GM19193 (cell line): Measurements from ENCODE around the gene LRRC1.

Source experiments
- POLR2A ChIP-seq: IDR thresholded peaks from 4 replicates; pipeline ENCODE4 v1.6.1; 2011; ENCODE audit not compliant: insufficient read depth, insufficient read length; ENCODE audit errors: extremely low read depth

Gene LRRC1

DNA sequence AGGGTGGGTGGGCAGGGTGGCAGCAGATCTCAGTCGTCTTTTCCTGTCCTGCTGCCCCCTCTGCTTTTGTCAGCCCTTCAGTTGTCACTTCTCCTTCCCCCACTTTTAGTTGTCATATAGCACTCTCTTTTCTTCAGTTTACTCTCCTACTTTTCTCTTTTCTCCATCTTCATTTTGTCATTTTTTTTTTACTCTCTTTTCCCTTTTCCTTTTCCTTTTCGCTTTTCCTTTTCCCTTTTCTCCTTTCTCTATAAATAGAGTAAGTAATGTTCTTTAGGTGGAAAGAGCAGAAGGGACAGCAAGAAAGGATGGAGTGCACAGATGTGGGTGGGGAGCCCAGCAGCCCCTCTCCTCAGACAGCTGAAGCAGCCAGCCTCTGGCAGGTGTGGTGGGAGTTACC lies 108.6 kb downstream of the LRRC1 start:
- TF ChIP-seq POLR2A: no peak

GRCh38 chr6:53906103-53906502 lies 111.3 kb downstream of the LRRC1 start:
- no peak for TF ChIP-seq POLR2A

DNA sequence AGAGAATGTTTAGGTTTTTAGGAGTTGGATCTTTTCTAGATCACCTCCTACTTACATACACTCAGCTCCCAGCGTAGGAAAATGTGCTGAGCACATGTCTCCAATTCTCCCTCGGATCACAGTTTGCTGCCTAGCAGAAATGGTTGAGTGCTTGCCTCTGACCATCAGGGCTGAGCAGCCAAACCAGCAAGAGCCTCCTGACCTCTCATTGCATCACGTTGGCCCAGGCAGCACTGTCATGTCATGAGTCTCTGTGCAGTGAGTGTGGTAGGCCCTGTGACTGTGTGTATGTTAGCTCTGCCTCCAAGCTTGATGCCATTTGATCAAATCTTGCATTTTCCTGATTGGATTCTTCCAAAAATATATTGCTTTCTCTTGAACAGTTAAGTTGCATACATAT lies 112.0 kb downstream of the LRRC1 start:
- no peak for TF ChIP-seq POLR2A

DNA sequence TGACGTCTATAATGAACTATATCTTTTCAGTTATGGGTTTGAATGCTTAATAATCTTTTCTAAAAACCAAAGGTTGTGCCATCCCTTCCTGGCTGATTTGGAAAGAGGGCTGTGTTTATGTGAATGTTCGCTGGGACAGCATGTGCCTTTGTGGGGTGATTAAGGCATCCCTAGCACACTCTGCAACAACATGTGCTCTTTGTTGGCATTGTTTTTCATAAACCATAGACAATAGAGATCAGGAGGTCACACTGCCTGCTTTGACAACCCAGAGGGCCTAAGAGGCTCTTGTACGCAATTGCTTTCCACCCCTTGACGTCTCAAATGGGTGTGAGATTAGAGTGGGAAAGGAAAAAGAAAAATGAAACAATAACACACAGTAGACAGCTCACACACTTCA lies 116.0 kb downstream of the LRRC1 start:
- TF ChIP-seq POLR2A: no peak

DNA sequence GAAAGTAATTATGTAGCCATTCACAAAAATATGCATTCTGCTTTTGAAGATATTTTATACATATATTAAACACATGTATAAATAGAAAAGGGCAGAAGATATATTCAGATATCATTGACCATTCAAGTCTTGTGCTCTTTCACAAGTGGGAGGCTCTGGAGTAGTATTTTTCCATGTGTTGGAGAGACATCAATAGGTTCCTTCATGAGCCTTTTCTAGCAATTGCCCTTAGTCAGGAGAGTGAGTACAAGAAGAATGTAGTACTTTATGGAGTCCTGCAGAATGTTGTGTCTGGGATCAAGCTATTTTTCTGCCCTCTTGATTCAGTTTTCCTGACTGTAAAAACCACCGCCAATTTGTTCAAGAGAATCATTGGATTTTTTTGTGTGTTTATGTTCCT lies 117.9 kb downstream of the LRRC1 start:
- TF ChIP-seq POLR2A: no peak

GRCh38 chr6:53913286-53913685 lies 118.5 kb downstream of the LRRC1 start:
- TF ChIP-seq POLR2A: no peak

- TF ChIP-seq POLR2A: no peak
Observed at GRCh38 chr6:53915026-53915691, 120.4 kb downstream of the LRRC1 start.

DNA sequence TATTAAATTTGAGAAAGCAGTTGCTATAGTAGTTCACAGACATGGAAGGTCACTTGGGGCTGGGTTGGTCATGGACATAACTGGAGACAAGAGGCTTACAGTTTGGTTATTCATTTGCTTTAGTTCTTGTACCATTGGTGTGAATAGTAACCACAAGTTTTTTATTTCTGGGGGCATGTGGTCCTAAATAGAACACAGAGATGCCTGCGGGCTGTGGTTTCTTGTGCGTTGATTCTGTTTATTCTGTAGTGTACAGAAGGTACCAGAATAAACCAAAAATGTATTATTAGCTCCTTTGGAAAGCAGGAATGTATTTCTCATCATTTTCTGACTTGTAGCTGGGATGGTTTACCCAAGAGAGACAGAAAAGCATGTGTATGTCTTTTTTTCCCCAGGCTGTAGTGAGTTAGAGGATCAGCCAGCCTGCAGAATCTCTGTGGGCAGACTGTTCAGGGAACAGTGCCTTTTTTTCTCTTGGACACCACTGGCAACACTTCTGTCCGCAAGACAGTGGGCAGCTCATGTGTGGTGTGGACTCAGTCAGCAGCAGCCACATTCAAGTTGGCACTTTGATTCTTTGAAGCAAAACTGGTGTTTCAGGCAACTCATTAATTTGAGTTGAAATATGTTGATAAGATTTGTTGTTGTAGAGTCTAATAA lies 122.1 kb downstream of the LRRC1 start:
- no peak for TF ChIP-seq POLR2A

DNA sequence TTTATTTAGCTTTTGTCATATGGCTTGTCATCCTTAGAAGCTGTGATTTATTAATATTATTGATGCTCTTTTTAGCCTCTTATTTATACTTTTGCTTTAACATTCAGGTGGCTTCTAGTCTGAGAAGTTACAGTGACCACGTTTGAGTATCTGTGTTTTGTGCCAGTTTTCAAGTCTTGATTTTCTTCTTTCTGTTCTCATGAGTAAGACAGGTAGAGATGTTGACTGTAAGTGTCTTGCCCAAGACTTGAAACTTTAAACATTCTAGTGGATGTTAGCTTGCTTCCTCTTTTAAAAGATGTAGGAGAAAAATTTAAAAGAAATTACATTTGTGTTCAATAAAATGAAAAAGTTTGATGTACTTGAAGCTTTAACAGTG lies 122.6 kb downstream of the LRRC1 start:
- no peak for TF ChIP-seq POLR2A

DNA sequence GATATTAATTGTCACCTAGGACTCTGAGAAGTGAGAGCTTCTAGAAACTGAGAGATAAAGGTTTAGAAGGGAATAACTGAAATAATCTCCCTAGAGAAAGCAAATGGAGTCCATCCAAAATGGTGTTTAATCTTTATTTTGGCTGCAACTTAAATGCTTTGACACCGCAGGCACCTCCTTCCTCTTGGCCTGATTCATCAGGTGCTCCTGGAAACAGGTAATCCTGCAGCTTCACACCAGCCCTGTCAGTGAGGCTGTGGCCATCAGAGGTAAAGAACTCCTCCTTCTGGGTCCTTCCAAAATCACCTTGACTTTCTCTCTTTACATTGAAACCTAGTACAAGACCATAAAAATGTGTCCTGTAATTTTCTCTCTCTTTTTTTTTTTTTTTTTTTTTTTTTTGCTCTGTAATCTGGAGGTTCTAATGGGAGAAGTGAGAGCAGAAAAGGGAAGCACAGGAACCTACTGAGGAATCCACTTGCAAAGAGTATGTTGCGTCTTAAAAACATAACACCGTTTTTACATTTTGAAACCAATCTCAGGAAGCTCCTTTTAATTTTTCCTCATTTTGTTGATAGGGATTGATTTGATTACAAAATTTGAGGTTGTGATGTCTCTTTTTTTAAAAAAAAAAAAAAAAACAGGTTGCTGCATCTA lies 124.2 kb downstream of the LRRC1 start:
- no peak for TF ChIP-seq POLR2A

DNA sequence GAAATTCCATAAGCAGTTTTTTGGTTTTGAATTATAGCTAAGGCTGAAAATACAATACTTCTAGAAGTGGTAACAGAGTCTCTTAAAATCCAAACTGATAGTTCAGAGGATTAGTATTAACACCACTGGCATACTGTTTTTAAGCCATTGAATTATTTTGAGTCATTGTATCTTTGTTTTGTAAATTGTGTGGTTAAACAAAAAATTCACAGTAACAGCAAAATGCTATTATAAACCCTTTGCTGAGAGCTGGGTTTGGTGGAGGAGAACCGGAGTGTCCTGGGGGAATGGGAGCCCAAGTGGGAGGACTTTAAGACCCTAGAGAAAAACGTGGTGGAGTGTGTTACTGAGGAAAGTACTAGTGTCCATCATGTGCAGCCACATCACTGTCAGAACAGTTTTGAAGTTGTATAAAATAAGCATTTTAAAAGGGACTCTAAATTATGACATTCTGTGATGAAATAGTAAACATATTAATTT lies 125.1 kb downstream of the LRRC1 start:
- no peak for TF ChIP-seq POLR2A

- no peak for TF ChIP-seq POLR2A
Observed at GRCh38 chr6:53920881-53921280, 126.1 kb downstream of the LRRC1 start.

- TF ChIP-seq POLR2A: no peak
Observed at GRCh38 chr6:53921639-53922038, 126.8 kb downstream of the LRRC1 start.

GRCh38 chr6:53922539-53922981 lies 127.8 kb downstream of the LRRC1 start:
- no peak for TF ChIP-seq POLR2A

- no peak for TF ChIP-seq POLR2A
Observed at GRCh38 chr6:53924277-53924676, 129.5 kb downstream of the LRRC1 start.

GRCh38 chr6:53924821-53925422 lies 130.1 kb downstream of the LRRC1 start:
- no peak for TF ChIP-seq POLR2A

GRCh38 chr6:53925891-53926290 lies 131.1 kb downstream of the LRRC1 start:
- no peak for TF ChIP-seq POLR2A

DNA sequence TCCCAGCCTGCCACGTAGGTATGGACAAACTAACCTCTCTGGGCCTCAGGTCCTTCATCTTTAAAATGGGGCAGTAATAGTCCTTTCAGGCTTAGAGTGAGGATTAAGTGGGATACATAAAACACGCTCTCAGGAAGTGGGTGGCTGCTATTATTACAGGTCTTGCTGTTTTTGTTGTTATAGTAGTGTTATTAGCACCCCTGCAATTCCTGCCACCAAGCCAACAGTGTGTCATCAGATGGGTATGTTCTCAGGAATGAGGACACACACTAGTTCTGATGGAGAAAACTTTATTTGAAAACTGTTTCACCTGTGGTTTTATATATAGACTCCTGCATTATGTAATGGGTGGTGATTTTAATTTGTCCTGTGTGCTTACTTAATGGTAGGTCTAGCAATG lies 131.7 kb downstream of the LRRC1 start:
- TF ChIP-seq POLR2A: no peak
